Left ventricle myocardium inferior (tissue), 1 donor: ENCODE results near the gene KCTD5. TPM values are rescaled to one million over a fixed set of nuclear protein-coding genes. Genes with fewer than 3 reads are reported as not detected.

Experiments
- DNase-seq: peaks from one replicate; pipeline ENCODE4 v3.0.0-alpha.2; 2020
- H3K27ac ChIP-seq: fragments of 200-600 bp; replicated peaks from 2 replicates; pipeline ENCODE4 v1.8.0; 2021
- H3K27me3 ChIP-seq: fragments of 200-600 bp; 2 replicates; pipeline ENCODE4 v1.8.0; 2021; ENCODE audit warnings: low read depth
- H3K36me3 ChIP-seq: fragments of 200-600 bp; 2 replicates; pipeline ENCODE4 v1.8.0; 2021
- H3K4me1 ChIP-seq: fragments of 200-600 bp; 2 replicates; pipeline ENCODE4 v1.8.0; 2021
- H3K4me3 ChIP-seq: fragments of 200-600 bp; 2 replicates; pipeline ENCODE4 v1.8.0; 2021; ENCODE audit warnings: mild to moderate bottlenecking, moderate library complexity
- H3K9me3 ChIP-seq: fragments of 200-600 bp; replicated peaks from 2 replicates; pipeline ENCODE4 v1.8.0; 2021
- intact Hi-C: fragments of 100-400 bp; cut with micrococcal nuclease; formaldehyde crosslinking; loops from one replicate; pipeline ENCODE4 v1.11.0; 2022
- total RNA-seq: library from RNA; stranded (reverse); fragmentation: NEBNext Ultra II Directional; extraction: Animal tissue kit (Norgen Biotek cat#: 25700); gene quantifications from one replicate; pipeline ENCODE4 v1.2.1, GENCODE V29; 2021
- TF ChIP-seq, protein P1 (sequence below): fragments of 200-600 bp; IDR thresholded peaks from 2 replicates; pipeline ENCODE4 v1.8.0; 2021; ENCODE audit warnings: antibody characterized with exemption, mild to moderate bottlenecking, borderline replicate concordance
- donor health status: DM: no; HTN: yes; CAD: no; lungs with severe emphysema.

The KCTD5 gene
- total RNA-seq, 1 donor from 2014 or later: 10.2 TPM

DNA sequence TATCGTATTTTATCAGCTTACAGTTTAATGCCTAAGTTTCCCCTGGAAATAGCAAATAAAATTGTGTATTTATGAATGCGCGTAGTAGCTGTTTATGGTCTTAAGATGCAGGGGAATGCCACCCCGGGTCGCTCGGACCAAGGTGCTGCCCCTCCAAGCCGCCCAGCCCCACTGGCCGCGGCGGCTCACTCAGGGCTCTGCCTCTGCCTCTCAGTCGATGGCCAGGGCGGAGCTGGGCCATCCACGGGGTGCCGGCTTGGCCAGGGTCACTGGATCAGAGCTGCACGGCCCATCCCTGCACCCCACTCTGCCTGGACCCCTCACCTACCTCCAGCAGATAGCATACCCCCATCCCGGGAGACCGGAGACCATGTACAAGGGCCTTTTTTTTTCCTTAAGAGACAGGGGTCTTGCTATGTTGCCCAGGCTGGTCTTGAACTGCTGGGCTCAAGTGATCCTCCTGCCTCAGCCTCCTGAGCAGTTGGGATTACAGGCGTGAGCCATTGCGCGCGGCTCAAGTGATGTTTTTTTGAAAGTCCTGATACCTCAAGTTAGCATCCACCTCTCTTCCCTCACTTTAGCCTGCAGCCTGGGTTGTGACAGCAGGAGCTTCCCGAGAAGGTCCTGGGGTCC, 26.7 kb downstream of the KCTD5 start:
- H3K27ac ChIP-seq: no peak overlapping the region
- H3K4me1 ChIP-seq: peaks cover 15% of the 10 kb centered on the region
- no peaks in the 10 kb centered on the region for H3K27me3 ChIP-seq
- H3K9me3 ChIP-seq: no peaks in the 10 kb centered on the region
- intact Hi-C loops: no loop called here
- no peak overlapping the region for H3K4me3 ChIP-seq
- H3K36me3 ChIP-seq: peaks cover 39% of the 10 kb centered on the region
- TF ChIP-seq, protein P1, sequence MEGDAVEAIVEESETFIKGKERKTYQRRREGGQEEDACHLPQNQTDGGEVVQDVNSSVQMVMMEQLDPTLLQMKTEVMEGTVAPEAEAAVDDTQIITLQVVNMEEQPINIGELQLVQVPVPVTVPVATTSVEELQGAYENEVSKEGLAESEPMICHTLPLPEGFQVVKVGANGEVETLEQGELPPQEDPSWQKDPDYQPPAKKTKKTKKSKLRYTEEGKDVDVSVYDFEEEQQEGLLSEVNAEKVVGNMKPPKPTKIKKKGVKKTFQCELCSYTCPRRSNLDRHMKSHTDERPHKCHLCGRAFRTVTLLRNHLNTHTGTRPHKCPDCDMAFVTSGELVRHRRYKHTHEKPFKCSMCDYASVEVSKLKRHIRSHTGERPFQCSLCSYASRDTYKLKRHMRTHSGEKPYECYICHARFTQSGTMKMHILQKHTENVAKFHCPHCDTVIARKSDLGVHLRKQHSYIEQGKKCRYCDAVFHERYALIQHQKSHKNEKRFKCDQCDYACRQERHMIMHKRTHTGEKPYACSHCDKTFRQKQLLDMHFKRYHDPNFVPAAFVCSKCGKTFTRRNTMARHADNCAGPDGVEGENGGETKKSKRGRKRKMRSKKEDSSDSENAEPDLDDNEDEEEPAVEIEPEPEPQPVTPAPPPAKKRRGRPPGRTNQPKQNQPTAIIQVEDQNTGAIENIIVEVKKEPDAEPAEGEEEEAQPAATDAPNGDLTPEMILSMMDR: no peak
- no peak for DNase-seq

DNA sequence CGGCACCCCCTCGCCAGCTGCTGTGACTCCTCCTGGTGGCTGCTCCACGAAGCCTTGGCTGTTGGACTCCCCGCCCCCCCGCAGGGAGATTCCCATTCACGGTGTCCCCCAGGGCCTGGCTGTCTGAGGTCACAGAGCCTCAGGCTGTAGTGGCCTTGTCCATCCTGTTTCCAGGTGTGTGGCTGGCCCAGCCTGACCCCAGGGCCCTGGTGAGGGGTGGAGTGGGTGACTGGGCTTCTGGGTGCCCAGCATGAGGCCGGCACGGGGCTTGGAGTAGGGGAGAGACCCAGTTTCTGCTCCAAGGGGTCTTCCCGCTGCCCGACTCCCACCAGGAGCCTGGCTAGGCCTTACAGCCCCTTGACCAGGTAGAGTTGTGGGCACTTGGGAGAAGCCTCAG, 27.3 kb downstream of the KCTD5 start:
- no peaks in the 10 kb centered on the region for H3K27me3 ChIP-seq
- peaks cover 36% of the 10 kb centered on the region for H3K36me3 ChIP-seq

DNA sequence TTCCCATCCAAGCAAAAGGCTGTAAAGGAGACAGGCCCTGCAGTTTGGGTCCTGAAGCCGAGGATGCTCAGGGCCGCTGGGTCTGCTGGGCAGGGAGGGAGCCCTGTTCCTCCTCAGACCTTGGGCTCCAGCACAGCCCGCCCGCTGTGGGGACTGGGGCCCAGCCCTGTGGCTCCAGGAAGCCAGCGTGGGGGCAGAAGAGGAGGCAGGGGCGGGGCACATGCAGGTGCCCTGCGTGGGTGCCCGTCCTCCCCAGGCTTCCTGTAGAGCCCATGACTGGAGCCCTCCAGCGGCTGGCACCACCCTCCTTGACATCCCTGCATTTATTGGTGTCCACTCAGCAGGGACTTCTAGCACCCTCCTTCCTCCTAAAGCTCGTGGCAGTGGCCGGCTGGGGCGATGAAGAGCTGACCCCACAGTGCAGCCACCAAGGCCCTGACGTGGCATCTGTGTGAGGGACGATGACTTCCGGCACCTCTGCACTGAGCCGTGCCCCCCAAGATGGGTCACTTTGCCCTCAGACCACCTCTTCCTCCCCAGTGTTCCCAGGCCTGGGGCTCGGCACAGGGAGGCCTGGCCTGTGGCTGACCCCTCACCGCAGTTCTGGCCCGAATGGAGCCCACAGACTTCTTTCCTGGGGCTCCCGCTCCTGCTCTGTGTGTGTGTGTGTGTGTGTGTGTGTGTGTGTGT, 27.8 kb downstream of the KCTD5 start:
- peaks cover 30% of the 10 kb centered on the region for H3K36me3 ChIP-seq
- H3K27ac ChIP-seq: no peak overlapping the region
- intact Hi-C loops: no loop called here
- peaks cover 4% of the 10 kb centered on the region for H3K4me1 ChIP-seq
- DNase-seq: no peak
- H3K27me3 ChIP-seq: no peaks in the 10 kb centered on the region
- TF ChIP-seq, protein P1: no peak
- H3K4me3 ChIP-seq: no peak overlapping the region
- no peaks in the 10 kb centered on the region for H3K9me3 ChIP-seq

More for the DNA sequence above, 27.3 kb downstream of the KCTD5 start:
- peaks cover 9% of the 10 kb centered on the region for H3K4me1 ChIP-seq
- DNase-seq: no peak
- no peaks in the 10 kb centered on the region for H3K9me3 ChIP-seq
- no peak overlapping the region for H3K27ac ChIP-seq
- TF ChIP-seq, protein P1: no peak
- intact Hi-C loops: no loop called here
- H3K4me3 ChIP-seq: no peak overlapping the region

DNA sequence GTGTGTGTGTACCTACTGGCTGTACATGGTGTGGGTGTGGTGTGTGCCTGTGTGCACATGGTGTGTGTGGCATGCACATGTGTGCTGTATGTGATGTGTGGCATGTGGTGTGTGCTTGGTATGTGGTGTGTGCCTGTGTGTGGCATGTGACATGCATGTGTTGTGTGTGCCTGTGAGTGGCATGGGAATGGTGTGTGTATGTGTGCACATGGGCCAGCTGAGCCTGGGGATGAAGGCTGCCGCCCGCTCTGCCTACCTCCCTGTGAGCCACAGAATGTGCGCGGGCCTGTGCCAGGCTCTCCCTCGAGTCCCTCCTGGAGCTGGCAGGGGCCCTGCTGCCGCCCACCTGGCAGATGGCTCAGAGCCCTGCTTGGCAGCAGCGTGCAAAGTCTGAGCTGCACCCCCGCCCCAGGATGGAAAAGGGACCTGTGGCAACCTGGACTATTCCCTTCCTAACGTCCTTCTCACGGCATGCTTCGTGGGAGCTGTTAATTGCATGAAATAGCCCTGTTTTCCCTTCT, 28.4 kb downstream of the KCTD5 start:
- no peak for DNase-seq

DNA sequence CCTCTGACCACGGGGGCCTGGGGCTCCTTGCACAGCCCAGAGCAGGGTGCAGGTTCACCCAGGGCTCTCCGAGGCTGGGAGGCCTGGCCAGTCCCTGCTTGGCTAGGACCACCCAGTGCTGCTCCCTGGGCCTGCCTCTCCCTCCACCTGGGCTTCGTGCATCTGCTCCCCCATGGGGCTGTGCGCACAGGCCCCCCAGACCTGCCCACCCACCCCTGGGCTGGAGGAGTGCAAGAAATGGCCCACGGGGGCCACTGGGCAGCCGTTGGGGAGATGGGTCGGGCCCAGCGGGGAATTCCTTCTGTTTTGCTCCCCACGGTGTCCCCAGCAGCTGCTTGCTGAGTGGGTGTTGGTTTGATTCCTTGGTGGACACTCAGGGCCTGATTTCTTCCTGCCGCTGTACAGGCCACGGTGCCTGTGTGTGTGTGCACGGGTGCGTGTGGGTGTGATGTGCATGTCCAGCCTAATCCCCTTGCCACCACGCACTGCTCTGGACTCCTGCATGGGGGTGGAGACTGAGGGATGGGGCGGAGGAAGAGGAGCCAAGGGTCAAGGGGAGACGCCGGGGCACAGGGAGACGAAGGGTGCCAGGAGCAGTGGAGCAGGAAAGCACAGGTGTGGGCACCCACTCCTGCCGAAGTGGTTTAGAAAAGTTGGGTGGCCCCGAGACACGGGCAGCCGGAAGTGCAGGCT, 29.2 kb downstream of the KCTD5 start:
- peaks cover 9% of the 10 kb centered on the region for H3K4me1 ChIP-seq
- TF ChIP-seq, protein P1: no peak
- H3K36me3 ChIP-seq: peaks cover 25% of the 10 kb centered on the region
- H3K9me3 ChIP-seq: no peaks in the 10 kb centered on the region
- no peaks in the 10 kb centered on the region for H3K27me3 ChIP-seq
- DNase-seq: no peak
- H3K27ac ChIP-seq: no peak overlapping the region
- intact Hi-C loops: no loop called here
- H3K4me3 ChIP-seq: no peak overlapping the region

More for the DNA sequence above, 28.4 kb downstream of the KCTD5 start:
- TF ChIP-seq, protein P1: no peak
- intact Hi-C loops: no loop called here
- no peaks in the 10 kb centered on the region for H3K27me3 ChIP-seq
- no peak overlapping the region for H3K4me3 ChIP-seq
- H3K36me3 ChIP-seq: peaks cover 25% of the 10 kb centered on the region
- no peaks in the 10 kb centered on the region for H3K9me3 ChIP-seq
- peaks cover 7% of the 10 kb centered on the region for H3K4me1 ChIP-seq
- H3K27ac ChIP-seq: no peak overlapping the region
